ENCODE measurements around the gene MEF2D. TPM values are rescaled to one million over a fixed set of nuclear protein-coding genes. Genes with fewer than 3 reads are reported as not detected.

MEF2D gene
- total RNA-seq, 2 experiments from 2014 or later: 155 to 162 TPM

DNA sequence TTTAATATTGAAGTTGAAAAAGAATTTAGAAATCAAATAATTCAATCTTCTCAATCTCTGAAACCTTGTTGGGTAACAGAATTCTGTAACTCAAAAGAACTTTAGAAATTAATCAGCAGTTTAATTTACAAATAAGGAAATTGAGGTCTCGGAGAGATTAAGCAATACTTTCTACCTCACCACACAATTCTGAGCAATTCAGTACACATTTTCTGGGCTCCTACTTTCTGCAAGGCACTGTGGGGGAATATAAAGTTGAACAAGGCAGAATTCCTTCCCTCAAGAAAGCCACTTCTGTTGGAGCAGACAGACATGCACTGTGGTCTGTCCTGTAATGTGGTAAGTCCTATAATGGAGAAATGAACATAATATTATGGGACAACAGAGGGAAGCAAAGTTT lies 47.7 kb downstream of the MEF2D start:
- ATAC-seq (ENCODE audit: poor library complexity): no peak
- Histone ChIP-seq H3K36me3 (ENCODE audit: insufficient read depth, low read length) (no peaks in the 10 kb centered on the region), H3K4me1 (ENCODE audit: insufficient read depth, low read length) (peaks cover 19% of the 10 kb centered on the region), H3K27me3 (ENCODE audit: control insufficient read depth in 1 of 2, insufficient read depth in 2 of 2, low read length in 2 of 2) (no peaks in the 10 kb centered on the region), H3K4me3 (ENCODE audit: low read length) (no peak overlapping the region), H3K27ac (ENCODE audit: low read depth in 1 of 2, low read length in 2 of 2) (no peak overlapping the region), H3K9me3 (ENCODE audit: control insufficient read depth in 1 of 2, insufficient read depth in 1 of 2, low read length in 2 of 2) (no peaks in the 10 kb centered on the region)
- intact Hi-C loops (cut with DNase I, micrococcal nuclease): no loop called here
- ChIA-PET CTCF (interaction anchor here (1.3 kb wide), 1 partner anchor 67 kb away, joined by 4 read pairs; no protein-coding TSS in a partner anchor), POLR2A (no interaction called here)
- no peaks in the 10 kb centered on the region for H3K9me3 Mint-ChIP-seq
- TF ChIP-seq, protein P1, sequence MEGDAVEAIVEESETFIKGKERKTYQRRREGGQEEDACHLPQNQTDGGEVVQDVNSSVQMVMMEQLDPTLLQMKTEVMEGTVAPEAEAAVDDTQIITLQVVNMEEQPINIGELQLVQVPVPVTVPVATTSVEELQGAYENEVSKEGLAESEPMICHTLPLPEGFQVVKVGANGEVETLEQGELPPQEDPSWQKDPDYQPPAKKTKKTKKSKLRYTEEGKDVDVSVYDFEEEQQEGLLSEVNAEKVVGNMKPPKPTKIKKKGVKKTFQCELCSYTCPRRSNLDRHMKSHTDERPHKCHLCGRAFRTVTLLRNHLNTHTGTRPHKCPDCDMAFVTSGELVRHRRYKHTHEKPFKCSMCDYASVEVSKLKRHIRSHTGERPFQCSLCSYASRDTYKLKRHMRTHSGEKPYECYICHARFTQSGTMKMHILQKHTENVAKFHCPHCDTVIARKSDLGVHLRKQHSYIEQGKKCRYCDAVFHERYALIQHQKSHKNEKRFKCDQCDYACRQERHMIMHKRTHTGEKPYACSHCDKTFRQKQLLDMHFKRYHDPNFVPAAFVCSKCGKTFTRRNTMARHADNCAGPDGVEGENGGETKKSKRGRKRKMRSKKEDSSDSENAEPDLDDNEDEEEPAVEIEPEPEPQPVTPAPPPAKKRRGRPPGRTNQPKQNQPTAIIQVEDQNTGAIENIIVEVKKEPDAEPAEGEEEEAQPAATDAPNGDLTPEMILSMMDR (IDR thresholded peaks at IDR 0.05): no peak
- no peak overlapping the region for H3K4me3 Mint-ChIP-seq
- H3K4me1 Mint-ChIP-seq (ENCODE audit: low read depth): peaks cover 16% of the 10 kb centered on the region
- peaks cover 3% of the 10 kb centered on the region for H3K36me3 Mint-ChIP-seq (ENCODE audit: low read depth)
- H3K27ac Mint-ChIP-seq: no peak overlapping the region
- no peak for DNase-seq
- H3K27me3 Mint-ChIP-seq: no peaks in the 10 kb centered on the region

- no peaks in the 10 kb centered on the region for H3K9me3 Mint-ChIP-seq
- H3K4me3 Mint-ChIP-seq: no peak overlapping the region
- no peak overlapping the region for H3K4me3 ChIP-seq (ENCODE audit: low read length)
- DNase-seq: no peak
- TF ChIP-seq, protein P1 (IDR thresholded peaks at IDR 0.05): no peak
- no peak for ATAC-seq (ENCODE audit: poor library complexity)
- H3K4me1 ChIP-seq (ENCODE audit: insufficient read depth, low read length): peaks cover 7% of the 10 kb centered on the region
- H3K27me3 Mint-ChIP-seq: peaks cover 7% of the 10 kb centered on the region
- H3K4me1 Mint-ChIP-seq (ENCODE audit: low read depth): peaks cover 5% of the 10 kb centered on the region
- intact Hi-C loops (cut with DNase I, micrococcal nuclease): no loop called here
- H3K9me3 ChIP-seq (ENCODE audit: control insufficient read depth in 1 of 2, insufficient read depth in 1 of 2, low read length in 2 of 2): no peaks in the 10 kb centered on the region
- peaks cover 1% of the 10 kb centered on the region for H3K36me3 Mint-ChIP-seq (ENCODE audit: low read depth)
- H3K36me3 ChIP-seq (ENCODE audit: insufficient read depth, low read length): no peaks in the 10 kb centered on the region
- no peak overlapping the region for H3K27ac Mint-ChIP-seq
- ChIA-PET POLR2A (no interaction called here), CTCF (interaction anchor here (1.3 kb wide), 1 partner anchor 66 kb away, joined by 4 read pairs; no protein-coding TSS in a partner anchor)
- no peaks in the 10 kb centered on the region for H3K27me3 ChIP-seq (ENCODE audit: control insufficient read depth in 1 of 2, insufficient read depth in 2 of 2, low read length in 2 of 2)
- H3K27ac ChIP-seq (ENCODE audit: low read depth in 1 of 2, low read length in 2 of 2): no peak overlapping the region
These were observed 48.9 kb downstream of the MEF2D start for GRCh38 chr1:156451505-156452160.

GRCh38 chr1:156448134-156448967 lies 52.2 kb downstream of the MEF2D start:
- Mint-ChIP-seq H3K4me1 (ENCODE audit: low read depth) (peaks cover 9% of the 10 kb centered on the region), H3K27ac (no peak overlapping the region), H3K27me3 (peaks cover 34% of the 10 kb centered on the region), H3K36me3 (ENCODE audit: low read depth) (no peaks in the 10 kb centered on the region), H3K9me3 (no peaks in the 10 kb centered on the region), H3K4me3 (no peak overlapping the region)
- TF ChIP-seq, protein P1 (IDR thresholded peaks at IDR 0.05): no peak
- CTCF ChIA-PET: interaction anchor here (1.5 to 4.6 kb wide), 2 partner anchors 53 to 63 kb away, joined by 3 to 106 read pairs; no protein-coding TSS in a partner anchor
- DNase-seq: no peak
- Histone ChIP-seq H3K36me3 (ENCODE audit: insufficient read depth, low read length) (no peaks in the 10 kb centered on the region), H3K27ac (ENCODE audit: low read depth in 1 of 2, low read length in 2 of 2) (no peak overlapping the region), H3K4me1 (ENCODE audit: insufficient read depth, low read length) (peaks cover 7% of the 10 kb centered on the region), H3K4me3 (ENCODE audit: low read length) (no peak overlapping the region), H3K27me3 (ENCODE audit: control insufficient read depth in 1 of 2, insufficient read depth in 2 of 2, low read length in 2 of 2) (peaks cover 18% of the 10 kb centered on the region in 2 experiments), H3K9me3 (ENCODE audit: control insufficient read depth in 1 of 2, insufficient read depth in 1 of 2, low read length in 2 of 2) (no peaks in the 10 kb centered on the region)
- intact Hi-C loops (cut with DNase I, micrococcal nuclease): loop anchor here in 1 of 2 experiments (5.0 kb wide), 1 partner anchor 356 kb away; no protein-coding TSS in a partner anchor
- POLR2A ChIA-PET: interaction anchor here (0.6 to 0.9 kb wide), 2 partner anchors 32 to 63 kb away, joined by 3 read pairs; no protein-coding TSS in a partner anchor
- ATAC-seq (ENCODE audit: poor library complexity): no peak

Data from CD4-positive, alpha-beta T cell (primary cell).